Right lobe of liver (tissue), 6 donors: Measurements from ENCODE around the gene RHOT2. TPM values are rescaled to one million over a fixed set of nuclear protein-coding genes. Genes with fewer than 3 reads are reported as not detected.

Experiments used
- ATAC-seq, 4 donors: fragments of 200-7000 bp; cut with Tn5 transposase; one replicate each; pipeline ENCODE4 v1.9.1; 2020; ENCODE audit warnings: mild to moderate bottlenecking in 4 of 4, moderate library complexity in 4 of 4
- DNase-seq, 3 donors: peaks; one replicate each; pipeline ENCODE4 v3.0.0-alpha.2; 2020
- H3K27ac ChIP-seq, 3 donors: fragments of 200-600 bp; one replicate each; pipeline ENCODE4 v1.8.0; 2022
- H3K27me3 ChIP-seq, 2 donors: fragments of 200-600 bp; one replicate each; pipeline ENCODE4 v1.8.0; 2022
- H3K36me3 ChIP-seq, 4 donors: fragments of 200-600 bp; sonication (generic) in 1 of 4; one replicate each; pipeline versions ENCODE4 v1.5.1 to v1.8.0; 2017 to 2022; ENCODE audit warnings: control low read depth in 1 of 4
- H3K4me1 ChIP-seq, 4 donors: fragments of 200-600 bp; sonication (generic) in 1 of 4; one replicate each; pipeline versions ENCODE4 v1.5.1 to v1.8.0; 2017 to 2022; ENCODE audit warnings: control low read depth in 1 of 4
- H3K4me3 ChIP-seq, 3 donors: fragments of 200-600 bp; one replicate each; pipeline ENCODE4 v1.8.0; 2022
- H3K9me3 ChIP-seq, 4 donors: fragments of 200-600 bp; sonication (generic) in 1 of 4; one replicate each; pipeline versions ENCODE4 v1.5.1 to v1.8.0; 2017 to 2022; ENCODE audit warnings: control low read depth in 1 of 4
- CTCF ChIP-seq, 4 donors: fragments of 200-600 bp in 3 of 4; fragments of 450-650 bp in 1 of 4; IDR thresholded peaks; one replicate each; pipeline versions ENCODE4 v1.5.1 to v1.8.0; 2016 to 2022; ENCODE audit warnings: antibody characterized with exemption in 4 of 4, mild to moderate bottlenecking in 2 of 4
- POLR2A ChIP-seq: fragments of 450-650 bp; IDR thresholded peaks from one replicate; pipeline ENCODE4 v1.6.1; 2017; ENCODE audit warnings: antibody characterized with exemption, mild to moderate bottlenecking
- WGBS: methylation state at CpG from one replicate; pipeline ENCODE4 v1.1.6; 2018; ENCODE audit warnings: low coverage, low lambda C conversion rate; ENCODE audit not compliant: insufficient coverage; ENCODE audit errors: missing lambda C conversion rate; 5-methylcytosine and 5-hydroxymethylcytosine counted together
- intact Hi-C, 2 donors: fragments of 100-400 bp; cut with DNase I; formaldehyde crosslinking; loops; one replicate each; pipeline versions ENCODE4 v1.11.2 to v1.14.1; 2022
- total RNA-seq, 6 experiments: library from RNA; depleted of rRNA in 2 of 6; stranded (reverse); fragments of >200 nt in 2 of 6; fragmentation: NEBNext Ultra II Directional in 3 of 6; extraction: Animal tissue kit (Norgen Biotek cat#: 25700) in 3 of 6; gene quantifications; one replicate each; pipeline versions ENCODE4 v1.1.0 to v1.2.4, GENCODE V29; 2016 to 2023
- donor health status: DM: no; HTN: yes; CAD: no.
- donor health status: DM: no; HTN: no; CAD: no.
- donor health status: DM: no; HTN: no; CAD: no.
- donor health status: DM: no; HTN: yes; CAD: no.
- donor health status: DM: no; HTN: yes; CAD: no.

The RHOT2 gene
- total RNA-seq, 6 experiments from 2014 or later = 28.5 to 44.8 (median 40.3) TPM

- 5% methylated on average over 4 of the region's 52 CpGs for WGBS
Observed at GRCh38 chr16:678858-679813, 11.2 kb downstream of the RHOT2 start.

GRCh38 chr16:679814-680624 lies 12.1 kb downstream of the RHOT2 start, which contains the start of gene STUB1:
TSS of gene STUB1 (plus strand) at chr16:680410. CDS start at chr16:680526, 116 bp downstream.
- Histone ChIP-seq H3K9me3 (no peaks in the 10 kb centered on the region), H3K4me3 (peak within 1 kb of the TSS; percentile 62 to 77 (median 67)), H3K36me3 (peaks cover 0 to 14% (median 7%) of the 10 kb centered on the region in 4 donors), H3K4me1 (peaks cover 0 to 41% (median 13%) of the 10 kb centered on the region in 4 donors), H3K27me3 (no peaks in the 10 kb centered on the region), H3K27ac (peak within 1 kb of the TSS; percentile 71 to 86 (median 75))
- DNase-seq (peak; percentile 94), ATAC-seq (peak; percentile 73 to 83 (median 78))
- WGBS = 0% methylated on average over 3 of the region's 91 CpGs
- intact Hi-C loops = no loop called here
- TF ChIP-seq CTCF (IDR thresholded peaks at IDR 0.05) (no peak), POLR2A (peak; percentile 81)

More at GRCh38 chr16:678858-679813, 11.2 kb downstream of the RHOT2 start:
- no peak for TF ChIP-seq POLR2A
- no peak for TF ChIP-seq CTCF (IDR thresholded peaks at IDR 0.05)
- Histone ChIP-seq H3K27ac (peak overlapping the region in 2 of 3 donors; percentile 45 to 55), H3K36me3 (peaks cover 0 to 14% (median 7%) of the 10 kb centered on the region in 4 donors), H3K4me3 (peak overlapping the region; percentile 38 to 52 (median 50)), H3K27me3 (no peaks in the 10 kb centered on the region), H3K9me3 (no peaks in the 10 kb centered on the region), H3K4me1 (peaks cover 0 to 34% (median 13%) of the 10 kb centered on the region in 4 donors)
- intact Hi-C loops = no loop called here
- DNase-seq (peak; percentile 76 to 89 (median 86)), ATAC-seq (peak; percentile 11 to 46 (median 40))

GRCh38 chr16:680625-680945 lies 12.7 kb downstream of the RHOT2 start:
- H3K27me3 ChIP-seq = no peaks in the 10 kb centered on the region
- H3K9me3 ChIP-seq = no peaks in the 10 kb centered on the region
- H3K4me3 ChIP-seq = peak overlapping the region; percentile 62 to 77 (median 67)
- no CpG with 5 or more reads among the region's 38 CpGs for WGBS
- H3K27ac ChIP-seq = peak overlapping the region; percentile 71 to 86 (median 75)
- intact Hi-C loops = no loop called here
- peaks cover 0 to 14% (median 7%) of the 10 kb centered on the region in 4 donors for H3K36me3 ChIP-seq
- ATAC-seq (no peak), DNase-seq (no peak)
- H3K4me1 ChIP-seq = peaks cover 0 to 41% (median 13%) of the 10 kb centered on the region in 4 donors
- TF ChIP-seq POLR2A = no peak

GRCh38 chr16:680967-681745 lies 13.2 kb downstream of the RHOT2 start:
- H3K36me3 ChIP-seq = peaks cover 0 to 14% (median 7%) of the 10 kb centered on the region in 4 donors
- H3K27ac ChIP-seq = peak overlapping the region in 2 of 3 donors; percentile 71 to 86
- peaks cover 0 to 41% (median 13%) of the 10 kb centered on the region in 4 donors for H3K4me1 ChIP-seq
- peak overlapping the region; percentile 62 to 77 (median 67) for H3K4me3 ChIP-seq
- 30% methylated on average over 16 of the region's 44 CpGs for WGBS
- no peak for ATAC-seq
- DNase-seq = peak in 2 of 3 donors; percentile 75 to 76
- intact Hi-C loops = no loop called here
- H3K9me3 ChIP-seq = no peaks in the 10 kb centered on the region
- TF ChIP-seq POLR2A (no peak), CTCF (IDR thresholded peaks at IDR 0.05) (peak in 1 of 4 donors; percentile 19)
- no peaks in the 10 kb centered on the region for H3K27me3 ChIP-seq
